GM20000 (cell line): ENCODE results near the gene IL16.

Source experiments
- DNase-seq: peaks from one replicate; pipeline ENCODE4 v3.0.0; 2012; ENCODE audit warnings: low spot score
- TF ChIP-seq, protein P1 (sequence below): IDR thresholded peaks from 2 replicates; pipeline ENCODE4 v1.5.1; 2012; ENCODE audit warnings: mild to moderate bottlenecking, control low read depth; ENCODE audit errors: extremely low read depth, missing control alignments

Gene IL16

GRCh38 chr15:81336568-81336967 lies 139.9 kb downstream of the IL16 start:
- peak; percentile 50 for DNase-seq
- TF ChIP-seq, protein P1, sequence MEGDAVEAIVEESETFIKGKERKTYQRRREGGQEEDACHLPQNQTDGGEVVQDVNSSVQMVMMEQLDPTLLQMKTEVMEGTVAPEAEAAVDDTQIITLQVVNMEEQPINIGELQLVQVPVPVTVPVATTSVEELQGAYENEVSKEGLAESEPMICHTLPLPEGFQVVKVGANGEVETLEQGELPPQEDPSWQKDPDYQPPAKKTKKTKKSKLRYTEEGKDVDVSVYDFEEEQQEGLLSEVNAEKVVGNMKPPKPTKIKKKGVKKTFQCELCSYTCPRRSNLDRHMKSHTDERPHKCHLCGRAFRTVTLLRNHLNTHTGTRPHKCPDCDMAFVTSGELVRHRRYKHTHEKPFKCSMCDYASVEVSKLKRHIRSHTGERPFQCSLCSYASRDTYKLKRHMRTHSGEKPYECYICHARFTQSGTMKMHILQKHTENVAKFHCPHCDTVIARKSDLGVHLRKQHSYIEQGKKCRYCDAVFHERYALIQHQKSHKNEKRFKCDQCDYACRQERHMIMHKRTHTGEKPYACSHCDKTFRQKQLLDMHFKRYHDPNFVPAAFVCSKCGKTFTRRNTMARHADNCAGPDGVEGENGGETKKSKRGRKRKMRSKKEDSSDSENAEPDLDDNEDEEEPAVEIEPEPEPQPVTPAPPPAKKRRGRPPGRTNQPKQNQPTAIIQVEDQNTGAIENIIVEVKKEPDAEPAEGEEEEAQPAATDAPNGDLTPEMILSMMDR, result peak; percentile 54

- TF ChIP-seq, protein P1, result no peak
- DNase-seq, result no peak
Observed at GRCh38 chr15:81337241-81337640, 140.6 kb downstream of the IL16 start.

- no peak for DNase-seq
- TF ChIP-seq, protein P1, result no peak
Observed at GRCh38 chr15:81337713-81338157, 141.1 kb downstream of the IL16 start.

DNA sequence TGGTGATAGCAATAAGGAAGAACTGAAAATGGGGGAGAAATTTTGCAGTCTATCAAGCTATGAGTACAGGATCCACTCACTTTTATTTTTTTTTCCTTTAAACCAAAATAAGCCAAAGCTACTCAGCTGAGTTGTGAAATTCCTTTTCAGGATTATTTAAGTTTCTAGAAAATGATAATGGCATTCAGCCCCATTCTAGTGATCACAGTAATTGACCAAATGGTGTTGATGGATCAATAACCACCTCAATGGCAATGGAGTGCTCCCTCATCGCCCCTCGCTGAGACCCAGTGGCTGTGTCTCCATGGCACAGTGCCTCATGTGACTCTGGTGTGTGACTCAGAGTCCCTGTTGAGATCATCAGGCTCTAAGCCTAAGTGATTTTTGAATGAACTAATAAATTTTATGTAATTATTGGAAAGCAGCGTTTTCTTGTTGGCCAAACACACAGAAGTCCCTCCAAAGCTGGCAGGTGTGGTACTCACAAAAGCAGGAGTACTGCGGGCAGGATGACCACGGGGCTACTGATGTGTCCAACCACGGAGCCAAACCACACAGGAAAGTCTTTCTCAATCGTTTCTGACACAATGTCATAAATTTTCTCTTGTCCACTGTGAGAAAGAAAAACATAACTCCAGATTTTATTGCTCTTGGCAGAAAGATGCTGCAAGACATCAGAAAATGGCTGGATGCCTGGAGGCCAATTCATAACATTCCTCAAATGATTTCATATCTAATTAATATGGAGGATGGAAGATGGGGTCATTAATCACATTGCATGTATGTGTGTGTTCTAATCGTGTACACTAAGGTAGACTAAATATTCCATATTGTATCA lies 141.7 kb downstream of the IL16 start:
- DNase-seq, result no peak

GRCh38 chr15:81339321-81339720 lies 142.6 kb downstream of the IL16 start:
- TF ChIP-seq, protein P1, result no peak
- no peak for DNase-seq

More for the DNA sequence above, 141.7 kb downstream of the IL16 start:
- TF ChIP-seq, protein P1, result no peak

DNA sequence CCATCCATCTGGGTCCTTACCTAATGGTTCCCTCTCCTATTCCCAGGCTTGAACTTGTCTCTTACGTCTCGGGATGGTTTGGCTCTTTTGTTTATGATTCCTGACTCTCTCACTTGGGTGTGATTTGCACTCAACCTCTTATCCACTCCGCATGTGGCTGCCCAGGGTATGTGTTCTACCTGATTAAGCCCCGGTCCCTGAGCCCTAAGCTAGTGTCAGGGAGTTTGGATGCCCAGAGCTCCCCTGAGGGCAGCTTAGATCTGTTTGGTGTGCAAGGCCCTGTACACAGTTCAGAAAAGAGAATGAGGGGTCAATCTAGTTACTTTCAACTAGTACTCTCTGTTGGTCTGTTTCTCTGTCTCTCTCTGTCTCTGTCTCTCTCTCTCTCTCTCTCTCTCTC lies 143.2 kb downstream of the IL16 start:
- no peak for DNase-seq
- TF ChIP-seq, protein P1, result no peak

DNA sequence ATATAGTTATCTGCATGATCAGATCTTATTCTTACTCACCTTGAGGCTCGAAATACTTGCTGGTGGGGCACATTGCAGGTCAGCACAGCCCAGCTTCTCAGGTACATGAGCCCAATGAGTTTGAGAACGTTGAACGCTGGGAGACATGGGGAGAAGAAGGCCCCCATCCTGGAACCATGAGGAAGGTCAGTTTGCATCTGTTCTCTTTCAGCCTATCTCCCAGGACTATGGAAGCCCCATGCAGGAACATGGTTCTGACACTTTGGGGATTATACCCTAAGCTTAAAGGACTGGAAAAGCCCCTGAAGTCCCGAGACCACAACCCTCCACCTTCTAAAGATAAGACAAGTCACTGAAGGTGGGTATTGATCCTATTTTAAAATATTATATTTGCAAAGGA lies 144.7 kb downstream of the IL16 start:
- TF ChIP-seq, protein P1, result no peak
- no peak for DNase-seq
